Measurements from ENCODE around the gene SRXN1.
A peak's percentile ranks its signal among the peaks of the same experiment; 100 is the strongest.
"Not testable (repeated sequence)": the region's sequence is repeated elsewhere in the genome, so short reads cannot be mapped to it uniquely, and the experiment has no call there.

The SRXN1 gene
- total RNA-seq: 0 to 1.1 (median 0.39) reads per million in 9 experiments

- Mint-ChIP-seq H3K4me1 (ENCODE audit: low read depth in 2 of 2) (peaks cover 31 to 44% of the 10 kb centered on the region in 2 donors), H3K9me3 (no peaks in the 10 kb centered on the region), H3K27ac (peak within 1 kb of the TSS; percentile 51 to 89), H3K27me3 (peaks cover 4 to 9% of the 10 kb centered on the region in 2 donors), H3K4me3 (peak within 1 kb of the TSS; percentile 75 to 85), H3K36me3 (ENCODE audit: insufficient read depth) (peaks cover 6% of the 10 kb centered on the region)
- peak; percentile 63 to 75 (median 74) for DNase-seq
- ATAC-seq (replicated peaks): peak; percentile 93
Observed at GRCh38 chr20:653110-653589, at the start of gene SRXN1. SRXN1 (minus strand) TSS chr20:653200; CDS start chr20:653185, 15 bp downstream.

DNA sequence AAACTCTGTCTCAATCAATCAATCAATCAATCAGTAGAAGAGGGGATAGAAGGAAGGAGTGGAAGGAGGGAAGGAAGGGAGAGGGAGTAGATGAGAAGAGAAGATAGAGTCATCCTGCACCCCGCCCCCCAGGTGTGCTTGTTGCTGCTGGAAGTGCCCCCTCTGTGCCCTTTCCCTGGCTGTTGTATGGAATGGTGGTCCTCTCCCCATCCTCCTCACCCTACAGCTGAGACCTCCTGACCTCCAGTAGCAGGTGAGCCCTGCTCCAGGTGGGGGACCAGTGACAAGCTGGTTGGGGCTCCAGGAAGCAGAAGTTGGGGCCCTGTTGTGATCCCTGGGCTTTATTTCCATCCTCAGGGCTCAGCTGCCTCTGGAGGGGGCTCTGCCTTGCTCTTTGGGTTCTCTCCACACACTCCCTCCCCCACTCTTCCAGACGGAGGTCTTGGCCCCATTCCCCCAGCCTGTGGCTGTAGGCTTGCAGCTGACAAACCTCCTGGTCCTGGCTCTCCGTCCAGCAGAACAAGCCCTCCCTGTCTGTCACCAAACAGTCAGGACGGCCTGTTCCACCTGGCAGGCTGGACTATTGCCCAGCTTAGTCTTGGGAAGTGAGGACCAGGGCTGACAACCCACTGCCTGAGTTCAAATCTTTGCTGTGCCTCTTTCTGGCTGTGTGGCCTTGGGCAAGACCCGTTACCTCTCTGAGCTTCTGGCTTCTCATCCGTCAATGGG lies 48.6 kb upstream of the SRXN1 start:
- DNase-seq (no peak), ATAC-seq (replicated peaks) (no peak)
- peaks cover 8% of the 10 kb centered on the region for H3K36me3 Mint-ChIP-seq (ENCODE audit: insufficient read depth)
- no peaks in the 10 kb centered on the region for H3K4me1 Mint-ChIP-seq (ENCODE audit: low read depth in 2 of 2)
- no peak overlapping the region for H3K27ac Mint-ChIP-seq
- H3K4me3 Mint-ChIP-seq: no peak overlapping the region
- peaks cover 37 to 78% of the 10 kb centered on the region in 2 donors for H3K27me3 Mint-ChIP-seq
- no peaks in the 10 kb centered on the region for H3K9me3 Mint-ChIP-seq

- H3K4me1 Mint-ChIP-seq (ENCODE audit: low read depth in 2 of 2): no peaks in the 10 kb centered on the region
Observed at GRCh38 chr20:699811-700338, 46.9 kb upstream of the SRXN1 start.

GRCh38 chr20:699342-699741 lies 46.3 kb upstream of the SRXN1 start:
- peaks cover 6% of the 10 kb centered on the region for H3K36me3 Mint-ChIP-seq (ENCODE audit: insufficient read depth)
- H3K9me3 Mint-ChIP-seq: no peaks in the 10 kb centered on the region

More at GRCh38 chr20:699811-700338, 46.9 kb upstream of the SRXN1 start:
- H3K36me3 Mint-ChIP-seq (ENCODE audit: insufficient read depth): peaks cover 7% of the 10 kb centered on the region
- no peak for DNase-seq
- no peaks in the 10 kb centered on the region for H3K9me3 Mint-ChIP-seq
- H3K4me3 Mint-ChIP-seq: no peak overlapping the region
- peaks cover 30 to 61% of the 10 kb centered on the region in 2 donors for H3K27me3 Mint-ChIP-seq
- no peak overlapping the region for H3K27ac Mint-ChIP-seq
- no peak for ATAC-seq (replicated peaks)

GRCh38 chr20:698276-698675 lies 45.3 kb upstream of the SRXN1 start:
- Mint-ChIP-seq H3K9me3 (no peaks in the 10 kb centered on the region), H3K4me1 (ENCODE audit: low read depth in 2 of 2) (no peaks in the 10 kb centered on the region), H3K36me3 (ENCODE audit: insufficient read depth) (peaks cover 6% of the 10 kb centered on the region), H3K27me3 (peaks cover 38 to 57% of the 10 kb centered on the region in 2 donors), H3K4me3 (no peak overlapping the region), H3K27ac (no peak overlapping the region)
- DNase-seq: no peak
- no peak for ATAC-seq (replicated peaks)

More at GRCh38 chr20:699342-699741, 46.3 kb upstream of the SRXN1 start:
- no peak overlapping the region for H3K27ac Mint-ChIP-seq
- peaks cover 32 to 57% of the 10 kb centered on the region in 2 donors for H3K27me3 Mint-ChIP-seq
- ATAC-seq (replicated peaks) (no peak), DNase-seq (no peak)
- H3K4me3 Mint-ChIP-seq: no peak overlapping the region
- H3K4me1 Mint-ChIP-seq (ENCODE audit: low read depth in 2 of 2): no peaks in the 10 kb centered on the region

- no peaks in the 10 kb centered on the region for H3K4me1 Mint-ChIP-seq (ENCODE audit: low read depth in 2 of 2)
- H3K27ac Mint-ChIP-seq: no peak overlapping the region
- peaks cover 38 to 57% of the 10 kb centered on the region in 2 donors for H3K27me3 Mint-ChIP-seq
- H3K9me3 Mint-ChIP-seq: no peaks in the 10 kb centered on the region
- DNase-seq (no peak), ATAC-seq (replicated peaks) (no peak)
- H3K36me3 Mint-ChIP-seq (ENCODE audit: insufficient read depth): peaks cover 6% of the 10 kb centered on the region
- no peak overlapping the region for H3K4me3 Mint-ChIP-seq
Observed at GRCh38 chr20:697826-698225, 44.8 kb upstream of the SRXN1 start.

GRCh38 chr20:695165-695866 lies 42.3 kb upstream of the SRXN1 start:
- Mint-ChIP-seq H3K27ac (no peak overlapping the region), H3K36me3 (ENCODE audit: insufficient read depth) (peaks cover 2% of the 10 kb centered on the region), H3K27me3 (peaks cover 39 to 61% of the 10 kb centered on the region in 2 donors), H3K4me1 (ENCODE audit: low read depth in 2 of 2) (no peaks in the 10 kb centered on the region), H3K4me3 (no peak overlapping the region), H3K9me3 (no peaks in the 10 kb centered on the region)
- DNase-seq (no peak), ATAC-seq (replicated peaks) (no peak)

GRCh38 chr20:694496-694895 lies 41.5 kb upstream of the SRXN1 start:
- no peak overlapping the region for H3K4me3 Mint-ChIP-seq
- H3K4me1 Mint-ChIP-seq (ENCODE audit: low read depth in 2 of 2): no peaks in the 10 kb centered on the region
- ATAC-seq (replicated peaks) (no peak), DNase-seq (no peak)
- peaks cover 37 to 63% of the 10 kb centered on the region in 2 donors for H3K27me3 Mint-ChIP-seq
- peaks cover 2% of the 10 kb centered on the region for H3K36me3 Mint-ChIP-seq (ENCODE audit: insufficient read depth)
- H3K9me3 Mint-ChIP-seq: no peaks in the 10 kb centered on the region
- H3K27ac Mint-ChIP-seq: no peak overlapping the region

GRCh38 chr20:693786-694185 lies 40.8 kb upstream of the SRXN1 start:
- H3K36me3 Mint-ChIP-seq (ENCODE audit: insufficient read depth); DNase-seq; H3K9me3 Mint-ChIP-seq; ATAC-seq (replicated peaks); H3K4me1 Mint-ChIP-seq (ENCODE audit: low read depth in 2 of 2); H3K4me3 Mint-ChIP-seq; H3K27ac Mint-ChIP-seq: not testable (repeated sequence)
- peaks cover 42 to 66% of the 10 kb centered on the region in 2 donors for H3K27me3 Mint-ChIP-seq

DNA sequence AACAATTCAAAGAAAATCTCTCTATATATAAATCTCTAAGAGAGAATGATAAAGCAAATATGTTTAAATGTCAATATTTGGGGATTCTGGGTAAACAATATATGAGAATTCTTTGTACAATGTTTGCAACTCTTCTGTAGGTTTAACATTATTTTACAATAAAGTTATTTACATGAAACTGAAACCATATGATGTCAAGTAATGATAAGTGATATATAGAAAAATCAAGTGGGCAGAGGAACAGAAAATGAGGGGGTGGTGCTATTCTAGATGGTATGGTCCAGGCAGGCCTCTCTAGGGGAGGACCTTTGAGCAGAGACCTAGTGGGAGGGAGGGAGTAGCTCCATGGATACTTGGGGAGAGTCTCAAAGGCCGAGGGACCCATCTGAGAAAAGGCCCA lies 39.0 kb upstream of the SRXN1 start:
- no peaks in the 10 kb centered on the region for H3K4me1 Mint-ChIP-seq (ENCODE audit: low read depth in 2 of 2)
- H3K27ac Mint-ChIP-seq: no peak overlapping the region
- H3K27me3 Mint-ChIP-seq: peaks cover 48 to 68% of the 10 kb centered on the region in 2 donors
- ATAC-seq (replicated peaks) (no peak), DNase-seq (no peak)
- peaks cover 2% of the 10 kb centered on the region for H3K36me3 Mint-ChIP-seq (ENCODE audit: insufficient read depth)
- H3K4me3 Mint-ChIP-seq: no peak overlapping the region
- no peaks in the 10 kb centered on the region for H3K9me3 Mint-ChIP-seq

DNA sequence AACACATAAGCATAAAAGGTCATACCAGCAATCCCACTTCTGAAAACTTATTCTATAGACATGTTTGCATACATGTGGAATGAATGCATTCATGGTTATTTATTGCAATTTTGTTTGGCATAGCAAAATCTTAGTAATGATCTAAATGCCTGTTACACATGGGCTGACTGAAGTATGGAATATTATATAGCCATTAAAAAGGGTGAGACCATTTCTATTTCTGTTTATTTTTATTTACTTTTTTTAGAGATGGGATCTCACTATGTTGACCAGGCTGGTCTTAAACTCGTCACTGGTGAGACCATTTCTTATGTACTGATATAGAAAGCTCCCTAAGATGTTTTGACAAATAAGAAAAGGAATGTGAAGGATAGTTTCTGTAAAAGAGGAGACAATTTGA lies 36.9 kb upstream of the SRXN1 start:
- H3K4me1 Mint-ChIP-seq (ENCODE audit: low read depth in 2 of 2): no peaks in the 10 kb centered on the region
- no peak for DNase-seq
- peaks cover 5% of the 10 kb centered on the region for H3K36me3 Mint-ChIP-seq (ENCODE audit: insufficient read depth)
- H3K4me3 Mint-ChIP-seq: no peak overlapping the region
- no peak overlapping the region for H3K27ac Mint-ChIP-seq
- no peaks in the 10 kb centered on the region for H3K9me3 Mint-ChIP-seq
- ATAC-seq (replicated peaks): no peak
- peaks cover 49 to 84% of the 10 kb centered on the region in 2 donors for H3K27me3 Mint-ChIP-seq

DNA sequence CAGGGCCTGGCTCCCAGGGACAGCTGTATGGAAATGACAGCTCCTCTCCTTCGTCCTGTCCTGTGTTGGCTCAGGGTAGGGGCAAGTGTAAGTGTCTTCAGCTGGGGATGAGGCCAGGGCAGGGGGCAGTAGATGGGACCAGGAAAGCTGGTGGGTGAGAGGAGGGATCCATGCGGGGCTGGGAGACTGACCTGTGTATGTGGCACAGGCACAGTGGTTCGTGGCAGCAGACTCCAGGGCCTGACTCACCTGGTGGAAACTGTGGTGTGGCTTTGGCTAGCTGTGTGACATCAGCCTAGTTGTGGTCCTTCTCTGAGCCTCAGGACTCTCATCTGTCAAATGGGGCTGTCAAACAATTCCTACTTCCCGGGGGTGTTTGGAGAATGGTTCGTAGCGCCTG lies 36.3 kb upstream of the SRXN1 start:
- no peak overlapping the region for H3K27ac Mint-ChIP-seq
- H3K36me3 Mint-ChIP-seq (ENCODE audit: insufficient read depth): peaks cover 5% of the 10 kb centered on the region
- no peak overlapping the region for H3K4me3 Mint-ChIP-seq
- H3K4me1 Mint-ChIP-seq (ENCODE audit: low read depth in 2 of 2): no peaks in the 10 kb centered on the region
- no peaks in the 10 kb centered on the region for H3K9me3 Mint-ChIP-seq
- peaks cover 48 to 89% of the 10 kb centered on the region in 2 donors for H3K27me3 Mint-ChIP-seq
- DNase-seq (no peak), ATAC-seq (replicated peaks) (no peak)

DNA sequence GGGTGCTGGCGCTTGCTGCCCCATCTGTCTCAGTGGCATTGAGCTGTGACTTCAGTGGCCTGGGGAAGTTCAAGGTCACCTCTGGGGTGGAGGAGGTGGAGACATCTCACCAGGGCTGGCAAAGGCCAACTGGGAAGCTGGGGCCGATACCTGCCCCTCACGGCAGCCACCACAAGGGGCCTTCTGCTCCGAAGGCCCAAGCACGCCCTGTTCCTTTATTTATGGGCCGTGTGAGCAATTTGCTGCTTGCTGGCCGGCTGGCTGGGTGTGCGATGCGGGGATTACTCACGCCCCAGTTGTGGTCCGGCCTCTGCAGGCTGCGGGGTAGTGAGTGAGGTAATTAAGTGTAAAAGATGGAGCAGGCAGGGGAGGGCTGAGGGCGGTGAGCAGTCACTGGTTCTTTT lies 35.8 kb upstream of the SRXN1 start:
- Mint-ChIP-seq H3K4me3 (no peak overlapping the region), H3K27me3 (peaks cover 43 to 85% of the 10 kb centered on the region in 2 donors), H3K9me3 (no peaks in the 10 kb centered on the region), H3K4me1 (ENCODE audit: low read depth in 2 of 2) (no peaks in the 10 kb centered on the region), H3K27ac (no peak overlapping the region), H3K36me3 (ENCODE audit: insufficient read depth) (peaks cover 5% of the 10 kb centered on the region)
- no peak for ATAC-seq (replicated peaks)
- DNase-seq: no peak
